Keratinocyte (primary cell): ENCODE results near the gene IGFL1. TPM values are rescaled to one million over a fixed set of nuclear protein-coding genes. Genes with fewer than 3 reads are reported as not detected.

Source experiments
- DNase-seq: peaks from one replicate; pipeline ENCODE4 v3.0.0-alpha.2; 2011; ENCODE audit warnings: low read depth, missing footprints, low spot score
- FAIRE-seq: peaks from 2 replicates; lab custom pipeline; 2011; peaks lifted over from hg19 to GRCh38; lab: Jason Lieb, UNC
- H2AFZ ChIP-seq: 2 replicates; pipeline ENCODE4 v1.6.0; 2012; ENCODE audit warnings: low read length, control low read depth, inconsistent platforms; ENCODE audit not compliant: control insufficient read depth
- H3K27ac ChIP-seq: 2 replicates; pipeline ENCODE4 v1.5.1; 2011; ENCODE audit warnings: low read length; ENCODE audit not compliant: control insufficient read depth, insufficient read depth
- H3K27me3 ChIP-seq: 3 replicates; pipeline ENCODE4 v1.6.0; 2011; ENCODE audit warnings: low read length; ENCODE audit not compliant: control insufficient read depth, insufficient read depth; ENCODE audit errors: extremely low read depth
- H3K36me3 ChIP-seq, 2 experiments: 2 replicates in 1 of 2; 3 replicates in 1 of 2; pipeline ENCODE4 v1.5.1; 2011; ENCODE audit warnings: low read length in 2 of 2, mild to moderate bottlenecking in 1 of 2; ENCODE audit not compliant: control insufficient read depth in 2 of 2, insufficient read depth in 2 of 2; ENCODE audit errors: extremely low read depth in 1 of 2
- H3K4me1 ChIP-seq: 3 replicates; pipeline ENCODE4 v1.5.1; 2011; ENCODE audit warnings: low read length; ENCODE audit not compliant: control insufficient read depth, insufficient read depth; ENCODE audit errors: extremely low read depth
- H3K4me2 ChIP-seq: 3 replicates; pipeline ENCODE4 v1.6.0; 2011; ENCODE audit warnings: low read depth, low read length; ENCODE audit not compliant: control insufficient read depth, insufficient read depth; ENCODE audit errors: extremely low read depth
- H3K4me3 ChIP-seq, 3 experiments: fragments of 200-600 bp in 1 of 3; sonication (generic) in 1 of 3; 2 replicates in 2 of 3; 3 replicates in 1 of 3; pipeline ENCODE4 v1.5.1; 2011 to 2016; ENCODE audit warnings: low read length in 3 of 3, mild to moderate bottlenecking in 3 of 3, control low read depth in 2 of 3, inconsistent platforms in 1 of 3, low read depth in 1 of 3, mixed read lengths in 1 of 3, mixed run types in 1 of 3, moderate library complexity in 1 of 3; ENCODE audit not compliant: control insufficient read depth in 2 of 3, insufficient read depth in 2 of 3; ENCODE audit errors: extremely low read depth in 1 of 3
- H3K79me2 ChIP-seq: 2 replicates; pipeline ENCODE4 v1.6.0; 2012; ENCODE audit warnings: low read length; ENCODE audit not compliant: control insufficient read depth, insufficient read depth
- H3K9ac ChIP-seq: 3 replicates; pipeline ENCODE4 v1.6.0; 2011; ENCODE audit warnings: low read length; ENCODE audit not compliant: control insufficient read depth, insufficient read depth; ENCODE audit errors: extremely low read depth
- H3K9me1 ChIP-seq: 3 replicates; pipeline ENCODE4 v1.6.0; 2011; ENCODE audit warnings: low read length; ENCODE audit not compliant: control insufficient read depth, insufficient read depth; ENCODE audit errors: extremely low read depth
- H3K9me3 ChIP-seq: 2 replicates; pipeline ENCODE4 v1.5.1; 2012; ENCODE audit warnings: low read depth, low read length; ENCODE audit not compliant: control insufficient read depth
- H4K20me1 ChIP-seq: 3 replicates; pipeline ENCODE4 v1.6.0; 2011; ENCODE audit warnings: low read length; ENCODE audit not compliant: control insufficient read depth, insufficient read depth; ENCODE audit errors: extremely low read depth
- EZH2 ChIP-seq: IDR thresholded peaks from one replicate; pipeline ENCODE4 v1.6.1; 2012; ENCODE audit warnings: inconsistent platforms, mild to moderate bottlenecking, low read length, moderate library complexity
- dilution Hi-C: fragments of 300-500 bp; cut with MboI; formaldehyde crosslinking; loops from one replicate; pipeline ENCODE4 v1.7.0; 2020; ENCODE audit warnings: low sequenced_read_pairs; ENCODE audit not compliant: extremely low pct_ligation_motif_present
- polyA plus RNA-seq, 5 experiments: library from polyadenylated mRNA; depleted of rRNA in 3 of 5; stranded (reverse) in 3 of 5; stranded (forward) in 1 of 5; unstranded in 1 of 5; fragments of >200 nt; gene quantifications; 1 replicate in 1 of 5; 2 replicates in 3 of 5; 3 replicates in 1 of 5; pipeline versions ENCODE4 v1.2.1 to v1.2.3, GENCODE V29; 2011 to 2012; ENCODE audit warnings: missing spikeins in 2 of 5, low read depth in 1 of 5, low replicate concordance in 1 of 5
- TF ChIP-seq, protein P1 (sequence below), 3 experiments: IDR thresholded peaks in 1 of 3; conservative IDR thresholded peaks in 1 of 3; optimal IDR thresholded peaks in 1 of 3; 2 replicates in 2 of 3; 3 replicates in 1 of 3; pipeline versions ENCODE3 to v1.5.1; 2011; ENCODE audit warnings: low read length in 3 of 3, mild to moderate bottlenecking in 3 of 3, moderate library complexity in 2 of 3, control low read depth in 1 of 3, inconsistent platforms in 1 of 3; ENCODE audit not compliant: insufficient read depth in 2 of 3; ENCODE audit errors: extremely low read depth in 1 of 3

The IGFL1 gene
- polyA plus RNA-seq, 1 donor (not counting 4 experiments of a cell fraction or from before 2014, with no cell fraction given) = 21.3 TPM

DNA sequence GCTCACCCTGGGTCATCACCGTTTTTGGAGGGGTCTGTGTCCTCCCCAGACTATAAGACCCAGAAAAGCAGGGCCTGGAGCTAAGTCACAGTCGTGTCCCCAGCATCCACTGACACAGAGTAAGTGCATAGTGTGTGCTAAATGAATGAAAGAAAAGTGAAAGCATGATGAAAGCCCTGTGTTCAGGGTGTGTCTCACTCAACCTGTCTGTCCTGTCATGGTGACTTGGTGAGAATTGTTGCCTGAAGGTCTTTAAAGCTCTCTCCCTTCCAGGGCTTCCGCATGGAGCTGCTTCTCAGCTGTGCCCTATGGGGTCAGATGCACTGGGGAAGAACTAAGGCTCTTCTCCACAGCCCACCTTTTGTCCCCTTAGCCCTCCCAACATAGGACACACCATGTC, 20.5 kb upstream of the IGFL1 start:
- Histone ChIP-seq H2AFZ (no peak overlapping the region), H3K27ac (no peak overlapping the region), H3K4me3 (no peak overlapping the region), H3K4me1 (peaks cover 59% of the 10 kb centered on the region), H3K9me3 (no peaks in the 10 kb centered on the region), H3K9me1 (peaks cover 4% of the 10 kb centered on the region), H3K27me3 (no peaks in the 10 kb centered on the region), H3K4me2 (peak overlapping the region; percentile 37), H3K36me3 (no peaks in the 10 kb centered on the region), H3K9ac (no peak overlapping the region), H3K79me2 (no peaks in the 10 kb centered on the region), H4K20me1 (no peaks in the 10 kb centered on the region)
- DNase-seq = no peak
- TF ChIP-seq EZH2 = no peak
- TF ChIP-seq, protein P1, sequence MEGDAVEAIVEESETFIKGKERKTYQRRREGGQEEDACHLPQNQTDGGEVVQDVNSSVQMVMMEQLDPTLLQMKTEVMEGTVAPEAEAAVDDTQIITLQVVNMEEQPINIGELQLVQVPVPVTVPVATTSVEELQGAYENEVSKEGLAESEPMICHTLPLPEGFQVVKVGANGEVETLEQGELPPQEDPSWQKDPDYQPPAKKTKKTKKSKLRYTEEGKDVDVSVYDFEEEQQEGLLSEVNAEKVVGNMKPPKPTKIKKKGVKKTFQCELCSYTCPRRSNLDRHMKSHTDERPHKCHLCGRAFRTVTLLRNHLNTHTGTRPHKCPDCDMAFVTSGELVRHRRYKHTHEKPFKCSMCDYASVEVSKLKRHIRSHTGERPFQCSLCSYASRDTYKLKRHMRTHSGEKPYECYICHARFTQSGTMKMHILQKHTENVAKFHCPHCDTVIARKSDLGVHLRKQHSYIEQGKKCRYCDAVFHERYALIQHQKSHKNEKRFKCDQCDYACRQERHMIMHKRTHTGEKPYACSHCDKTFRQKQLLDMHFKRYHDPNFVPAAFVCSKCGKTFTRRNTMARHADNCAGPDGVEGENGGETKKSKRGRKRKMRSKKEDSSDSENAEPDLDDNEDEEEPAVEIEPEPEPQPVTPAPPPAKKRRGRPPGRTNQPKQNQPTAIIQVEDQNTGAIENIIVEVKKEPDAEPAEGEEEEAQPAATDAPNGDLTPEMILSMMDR (optimal IDR thresholded peaks at IDR 0.05 in 1 of 3, IDR thresholded peaks at IDR 0.05 in 1 of 3, conservative IDR thresholded peaks at IDR 0.05 in 1 of 3; ENCODE audit: extremely low read depth in 1 of 3, insufficient read depth in 2 of 3, low read length in 3 of 3) = no peak
- dilution Hi-C loops = no loop called here
- FAIRE-seq = peak; percentile 79

DNA sequence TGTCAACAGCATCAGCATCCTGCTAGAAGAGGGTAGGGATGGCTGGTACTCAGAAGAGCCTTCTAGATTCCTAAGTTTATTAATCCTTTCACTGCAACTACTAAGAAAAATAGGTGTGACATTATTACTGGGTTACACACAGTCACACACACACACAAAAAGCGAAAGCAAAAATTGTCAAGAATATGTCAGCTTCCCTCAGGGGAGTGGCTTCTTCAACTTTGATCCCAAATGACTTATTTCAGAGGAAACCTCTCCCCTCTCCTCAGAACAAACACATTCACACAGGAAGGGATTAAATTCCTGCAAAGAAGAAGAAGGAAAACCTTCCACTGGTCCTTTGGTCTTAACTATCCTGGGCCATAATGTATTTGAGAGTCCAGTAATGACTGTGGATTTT, 20.1 kb upstream of the IGFL1 start:
- H3K4me1 ChIP-seq = peaks cover 59% of the 10 kb centered on the region

More for the DNA sequence above, 20.1 kb upstream of the IGFL1 start:
- no peak for TF ChIP-seq EZH2
- TF ChIP-seq, protein P1 (optimal IDR thresholded peaks at IDR 0.05 in 1 of 3, IDR thresholded peaks at IDR 0.05 in 1 of 3, conservative IDR thresholded peaks at IDR 0.05 in 1 of 3; ENCODE audit: extremely low read depth in 1 of 3, insufficient read depth in 2 of 3, low read length in 3 of 3) = no peak
- Histone ChIP-seq H3K9me3 (no peaks in the 10 kb centered on the region), H3K27me3 (no peaks in the 10 kb centered on the region), H4K20me1 (no peaks in the 10 kb centered on the region), H3K79me2 (no peaks in the 10 kb centered on the region), H3K9me1 (peaks cover 4% of the 10 kb centered on the region), H2AFZ (no peak overlapping the region), H3K9ac (no peak overlapping the region), H3K4me2 (peak overlapping the region; percentile 37), H3K36me3 (no peaks in the 10 kb centered on the region), H3K4me3 (no peak overlapping the region), H3K27ac (no peak overlapping the region)
- FAIRE-seq (peak; percentile 17), DNase-seq (no peak)
- dilution Hi-C loops = no loop called here
